SK-N-SH (cell line): ENCODE data around the gene CNN2. TPM values are rescaled to one million over a fixed set of nuclear protein-coding genes. Genes with fewer than 3 reads are reported as not detected.

Source experiments
- CTCF ChIA-PET: fragments of 300-600, 350-600 bp; formaldehyde crosslinking; extraction: SDS; loops from one replicate; lab custom pipeline; 2021; lab: Yijun Ruan, JAX
- POLR2A ChIA-PET: fragments of 350-600 bp; sonication (Branson Sonifier 250); formaldehyde crosslinking; extraction: SDS; loops from one replicate; lab custom pipeline; 2020; ENCODE audit warnings: antibody characterized with exemption, inconsistent platforms; lab: Yijun Ruan, JAX
- DNase-seq: peaks from one replicate; pipeline ENCODE4 v3.0.0; 2012
- H2AFZ ChIP-seq: fragments of 200-600 bp; sonication (generic); 2 replicates; pipeline ENCODE4 v1.8.1; 2016; ENCODE audit warnings: antibody characterized with exemption, mild to moderate bottlenecking, low read depth
- H3F3A ChIP-seq: fragments of 200-600 bp; sonication (generic); replicated peaks from 2 replicates; pipeline ENCODE3; 2016; ENCODE audit warnings: antibody characterized with exemption, mild to moderate bottlenecking; ENCODE audit not compliant: insufficient read depth
- H3K27ac ChIP-seq, 2 experiments: fragments of 200-500 bp in 1 of 2; fragments of 200-600 bp in 1 of 2; sonication (Bioruptor generic) in 1 of 2; sonication (generic), shearing (Covaris generic) in 1 of 2; 2 replicates each; pipeline versions ENCODE4 v1.5.1 to v1.6.1; 2014 to 2016; ENCODE audit warnings: low read depth in 2 of 2, inconsistent platforms in 1 of 2, low read length in 1 of 2, mild to moderate bottlenecking in 1 of 2, mixed read lengths in 1 of 2
- H3K27me3 ChIP-seq: fragments of 200-600 bp; sonication (generic), shearing (Covaris generic); 2 replicates; pipeline ENCODE4 v1.6.1; 2016; ENCODE audit warnings: mixed run types; ENCODE audit not compliant: insufficient read depth
- H3K36me3 ChIP-seq, 2 experiments: fragments of 200-500 bp in 1 of 2; fragments of 200-600 bp in 1 of 2; sonication (Bioruptor generic) in 1 of 2; sonication (generic) in 1 of 2; replicated peaks in 1 of 2; 2 replicates each; pipeline versions ENCODE3 to v1.5.1; 2014 to 2016; ENCODE audit warnings: low read length in 1 of 2, mild to moderate bottlenecking in 1 of 2; ENCODE audit not compliant: insufficient read depth in 2 of 2, control insufficient read depth in 1 of 2
- H3K4me1 ChIP-seq, 2 experiments: fragments of 200-500 bp in 1 of 2; fragments of 200-600 bp in 1 of 2; sonication (Bioruptor generic) in 1 of 2; sonication (generic), shearing (Covaris generic) in 1 of 2; 2 replicates each; pipeline versions ENCODE4 v1.5.1 to v1.6.1; 2014 to 2016; ENCODE audit warnings: low read depth in 1 of 2, low read length in 1 of 2, mixed run types in 1 of 2; ENCODE audit not compliant: insufficient read depth in 2 of 2, control insufficient read depth in 1 of 2
- H3K4me2 ChIP-seq: fragments of 200-600 bp; sonication (generic), shearing (Covaris generic); 2 replicates; pipeline ENCODE4 v1.6.1; 2017; ENCODE audit warnings: mixed run types
- H3K4me3 ChIP-seq, 2 experiments: fragments of 200-500 bp in 1 of 2; fragments of 200-600 bp in 1 of 2; sonication (Bioruptor generic) in 1 of 2; sonication (generic), shearing (Covaris generic) in 1 of 2; 2 replicates each; pipeline versions ENCODE4 v1.5.1 to v1.8.1; 2014 to 2016; ENCODE audit warnings: low read depth in 2 of 2, inconsistent platforms in 1 of 2, low read length in 1 of 2, mild to moderate bottlenecking in 1 of 2, mixed read lengths in 1 of 2, moderate library complexity in 1 of 2
- H3K79me2 ChIP-seq: fragments of 200-600 bp; sonication (generic); 2 replicates; pipeline ENCODE4 v1.8.1; 2017; ENCODE audit warnings: mild to moderate bottlenecking; ENCODE audit not compliant: insufficient read depth
- H3K9ac ChIP-seq: fragments of 200-600 bp; sonication (generic); 2 replicates; pipeline ENCODE4 v1.6.1; 2017; ENCODE audit warnings: mixed run types
- H3K9me2 ChIP-seq: fragments of 200-600 bp; sonication (generic); 2 replicates; pipeline ENCODE4 v1.6.1; 2017; ENCODE audit warnings: mixed run types
- H3K9me3 ChIP-seq: fragments of 200-600 bp; sonication (generic); 2 replicates; pipeline ENCODE4 v1.6.1; 2017; ENCODE audit warnings: mixed run types, mild to moderate bottlenecking, moderate library complexity
- H4K20me1 ChIP-seq: fragments of 200-600 bp; sonication (generic); 2 replicates; pipeline ENCODE4 v1.6.1; 2017; ENCODE audit warnings: mild to moderate bottlenecking, mixed run types; ENCODE audit not compliant: insufficient read depth
- EP300 ChIP-seq, 2 experiments: IDR thresholded peaks; 2 replicates each; pipeline versions ENCODE4 v1.4.0 to v1.6.1; 2012; ENCODE audit warnings: borderline replicate concordance in 1 of 2, low read depth in 1 of 2, low read length in 1 of 2
- FOXJ3 ChIP-seq: sonication (generic); formaldehyde crosslinking; IDR thresholded peaks from 2 replicates; pipeline ENCODE4 v1.5.1; 2020; ENCODE audit warnings: mild to moderate bottlenecking, missing genetic modification reagents
- FOXM1 ChIP-seq: IDR thresholded peaks from 2 replicates; pipeline ENCODE4 v1.4.0; 2012; ENCODE audit warnings: low read depth, mild to moderate bottlenecking
- GABPA ChIP-seq: IDR thresholded peaks from 2 replicates; pipeline ENCODE4 v1.4.0; 2012; ENCODE audit warnings: low read depth, mild to moderate bottlenecking
- MXI1 ChIP-seq: IDR thresholded peaks from 2 replicates; pipeline ENCODE4 v1.6.1; 2012; ENCODE audit warnings: mild to moderate bottlenecking, low read depth, low read length, improper control_type of control experiment
- NFIC ChIP-seq: IDR thresholded peaks from 2 replicates; pipeline ENCODE4 v1.4.0; 2012; ENCODE audit warnings: borderline replicate concordance
- NRF1 ChIP-seq: IDR thresholded peaks from 2 replicates; pipeline ENCODE4 v1.6.1; 2012; ENCODE audit warnings: low read depth, mild to moderate bottlenecking, low read length
- RAD21 ChIP-seq: IDR thresholded peaks from 2 replicates; pipeline ENCODE4 v1.6.1; 2012; ENCODE audit warnings: mild to moderate bottlenecking, low read length
- RCOR1 ChIP-seq: fragments of 150-350 bp; IDR thresholded peaks from 2 replicates; pipeline ENCODE4 v1.6.1; 2017; ENCODE audit warnings: antibody characterized with exemption, low read length
- SMC3 ChIP-seq: IDR thresholded peaks from 2 replicates; pipeline ENCODE4 v1.6.1; 2012; ENCODE audit warnings: low read depth, low read length, improper control_type of control experiment
- TAF1 ChIP-seq: IDR thresholded peaks from 2 replicates; pipeline ENCODE4 v1.6.1; 2012; ENCODE audit warnings: low read depth, mild to moderate bottlenecking, low read length, moderate library complexity, borderline replicate concordance
- TEAD4 ChIP-seq: IDR thresholded peaks from 2 replicates; pipeline ENCODE4 v1.4.0; 2012; ENCODE audit warnings: mild to moderate bottlenecking, borderline replicate concordance; ENCODE audit not compliant: insufficient read depth
- USF1 ChIP-seq: IDR thresholded peaks from 2 replicates; pipeline ENCODE4 v1.4.0; 2012; ENCODE audit warnings: low read depth, borderline replicate concordance
- YY1 ChIP-seq: IDR thresholded peaks from 2 replicates; pipeline ENCODE4 v1.4.0; 2012; ENCODE audit warnings: low read depth, mild to moderate bottlenecking
- ZBTB33 ChIP-seq: IDR thresholded peaks from 2 replicates; pipeline ENCODE4 v1.4.0; 2012; ENCODE audit warnings: low read depth, borderline replicate concordance
- WGBS: methylation state at CpG from one replicate; pipeline ENCODE4 v1.1.6; 2017; ENCODE audit warnings: low lambda C conversion rate; 5-methylcytosine and 5-hydroxymethylcytosine counted together
- polyA plus RNA-seq, 3 experiments: library from polyadenylated mRNA; depleted of rRNA; stranded (reverse); fragments of >200 nt; gene quantifications; 2 replicates each; pipeline ENCODE4 v1.2.3, GENCODE V29; 2012
- TF ChIP-seq, protein P1 (sequence below): IDR thresholded peaks from 2 replicates; pipeline ENCODE4 v1.4.0; 2012; ENCODE audit warnings: low read depth

Gene CNN2
- polyA plus RNA-seq, 1 of the 3 experiments (the other 2 are of a cell fraction), result 279 TPM

DNA sequence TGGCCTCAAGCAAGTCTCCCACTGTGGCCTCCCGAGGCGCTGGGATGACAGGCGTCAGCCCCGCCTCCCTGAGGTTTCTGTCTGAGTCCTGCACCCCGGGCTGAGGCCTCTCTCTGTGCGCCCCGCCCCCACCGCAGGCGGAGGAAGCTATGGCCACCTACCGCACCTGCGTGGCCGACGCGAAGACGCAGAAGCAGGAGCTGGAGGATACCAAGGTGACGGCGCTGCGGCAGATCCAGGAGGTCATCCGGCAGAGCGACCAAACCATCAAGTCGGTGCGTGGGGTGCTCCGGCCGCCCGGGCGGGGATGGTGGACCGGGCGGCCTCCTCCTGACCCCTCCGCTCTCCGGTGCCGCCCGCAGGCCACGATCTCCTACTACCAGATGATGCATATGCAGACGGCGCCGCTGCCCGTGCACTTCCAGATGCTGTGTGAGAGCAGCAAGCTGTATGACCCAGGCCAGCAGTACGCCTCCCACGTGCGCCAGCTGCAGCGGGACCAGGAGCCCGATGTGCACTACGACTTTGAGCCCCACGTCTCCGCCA lies 53.2 kb downstream of the CNN2 start:
- POLR2A ChIA-PET, result no interaction called here
- H3K9ac ChIP-seq, result no peak overlapping the region
- WGBS, result 39% methylated on average over 5 of the region's 45 CpGs
- CTCF ChIA-PET, result interaction anchor here (1.0 to 3.2 kb wide), 10 partner anchors 8 to 187 kb away, joined by 3 to 24 read pairs (median 3); partner anchors contain the start of genes ARHGAP45, CNN2 and RNU6-2
- H4K20me1 ChIP-seq, result no peaks in the 10 kb centered on the region
- H3K4me3 ChIP-seq, result peak overlapping the region in 1 of 2 experiments; percentile 17; a peak in 1 of 4 replicates
- no peaks in the 10 kb centered on the region for H3K27me3 ChIP-seq
- H3K79me2 ChIP-seq, result no peaks in the 10 kb centered on the region
- H3K27ac ChIP-seq, result peak overlapping the region in 1 of 2 experiments; percentile 54; a peak in 1 of 4 replicates
- no peak overlapping the region for H3K4me2 ChIP-seq
- no peaks in the 10 kb centered on the region for H3K36me3 ChIP-seq
- H3K9me2 ChIP-seq, result no peaks in the 10 kb centered on the region
- no peak for TF ChIP-seq ZBTB33
- no peak for TF ChIP-seq FOXJ3
- no peak for TF ChIP-seq YY1
- peak; percentile 40 for TF ChIP-seq RAD21
- TF ChIP-seq, protein P1, sequence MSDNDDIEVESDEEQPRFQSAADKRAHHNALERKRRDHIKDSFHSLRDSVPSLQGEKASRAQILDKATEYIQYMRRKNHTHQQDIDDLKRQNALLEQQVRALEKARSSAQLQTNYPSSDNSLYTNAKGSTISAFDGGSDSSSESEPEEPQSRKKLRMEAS, result 0 out of 2 replicates have a peak, but pooled peaks have one; percentile 15
- no peak for TF ChIP-seq TEAD4
- TF ChIP-seq USF1, result no peak
- peak; percentile 92 for TF ChIP-seq MXI1
- TF ChIP-seq TAF1, result no peak
- TF ChIP-seq RCOR1, result peak; percentile 6; the same call in 1 of the 2 replicates
- TF ChIP-seq GABPA, result no peak
- TF ChIP-seq NFIC, result no peak
- no peak for TF ChIP-seq SMC3
- no peak for TF ChIP-seq NRF1
- no peak for TF ChIP-seq FOXM1
- no peak for TF ChIP-seq EP300 (IDR thresholded peaks at IDR 0.05; ENCODE audit: borderline replicate concordance in 1 of 2, low read depth in 1 of 2, low read length in 1 of 2)
- TF ChIP-seq, all 33 proteins: peak for 4
- Histone ChIP-seq H3K4me1 (peaks cover 0 to 22% of the 10 kb centered on the region in 2 experiments; a peak in 2 of 4 replicates), H2AFZ (no peak overlapping the region), H3F3A (peaks cover 5% of the 10 kb centered on the region), H3K9me3 (no peaks in the 10 kb centered on the region)
- peak; percentile 89 for DNase-seq
